Amniotic stem cell (primary cell): ENCODE data around the gene EBF4.

Experiments used
- DNase-seq: peaks from one replicate; lab custom pipeline; 2025; lab: John Stamatoyannopoulos, UW

Gene EBF4

GRCh38 chr20:2700913-2701620 lies 8.5 kb downstream of the EBF4 start:
- no peak for DNase-seq

DNA sequence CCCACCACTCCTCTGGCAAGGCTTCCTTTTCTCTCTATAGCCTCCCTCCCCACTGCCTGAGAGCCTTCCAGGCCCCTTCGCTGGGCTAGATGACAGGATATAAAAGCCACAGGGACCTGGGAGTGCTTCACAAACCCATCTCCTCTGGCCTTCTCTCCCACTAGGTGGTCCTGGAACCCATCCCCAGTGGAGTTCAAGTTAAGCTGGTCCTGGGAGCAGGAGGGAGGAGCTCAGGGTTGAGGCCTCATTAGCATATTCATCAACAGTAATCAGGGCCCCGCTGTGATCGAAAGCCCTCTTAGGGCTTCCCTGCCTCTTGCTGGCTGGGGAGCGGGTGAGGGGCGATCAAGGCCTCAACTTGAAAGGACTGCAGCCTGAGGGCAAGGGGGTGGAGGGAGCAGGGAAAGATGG lies 9.1 kb downstream of the EBF4 start:
- no peak for DNase-seq

DNA sequence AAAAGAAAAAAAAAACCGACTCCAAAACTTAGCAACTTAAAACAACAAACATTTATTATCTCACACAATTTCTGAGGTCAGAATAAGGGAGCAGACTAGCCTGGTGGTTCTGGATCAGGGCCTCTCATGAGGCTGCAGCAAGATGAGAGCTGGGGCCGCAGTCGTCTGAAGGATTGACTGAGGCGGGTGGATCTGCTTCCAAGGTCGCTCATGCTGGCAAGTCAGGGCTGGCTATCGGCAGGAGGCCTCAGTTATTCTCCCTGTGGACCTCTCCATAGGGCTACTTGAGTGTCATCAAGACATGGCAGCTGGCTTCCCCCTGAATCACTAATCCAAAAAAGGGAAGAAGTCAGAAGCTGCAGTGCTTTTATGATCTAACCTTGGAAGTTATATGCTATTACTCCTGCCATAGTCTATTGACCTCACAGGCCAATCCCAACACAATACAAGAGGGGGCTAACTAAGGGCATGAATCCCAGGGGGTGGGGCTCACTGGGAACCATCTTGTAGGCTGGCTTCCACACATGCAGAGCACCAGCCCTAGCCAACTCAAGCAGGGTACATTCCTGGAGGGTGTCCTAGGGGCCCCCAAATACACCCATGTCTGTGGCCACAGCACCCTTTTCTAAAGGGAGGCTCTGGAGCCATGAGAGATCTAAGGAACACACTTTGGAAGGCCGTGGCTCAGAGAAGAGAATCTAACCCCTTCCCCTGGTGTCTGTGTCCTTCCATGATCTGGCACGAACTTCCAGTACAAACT lies 11.3 kb downstream of the EBF4 start:
- no peak for DNase-seq

DNA sequence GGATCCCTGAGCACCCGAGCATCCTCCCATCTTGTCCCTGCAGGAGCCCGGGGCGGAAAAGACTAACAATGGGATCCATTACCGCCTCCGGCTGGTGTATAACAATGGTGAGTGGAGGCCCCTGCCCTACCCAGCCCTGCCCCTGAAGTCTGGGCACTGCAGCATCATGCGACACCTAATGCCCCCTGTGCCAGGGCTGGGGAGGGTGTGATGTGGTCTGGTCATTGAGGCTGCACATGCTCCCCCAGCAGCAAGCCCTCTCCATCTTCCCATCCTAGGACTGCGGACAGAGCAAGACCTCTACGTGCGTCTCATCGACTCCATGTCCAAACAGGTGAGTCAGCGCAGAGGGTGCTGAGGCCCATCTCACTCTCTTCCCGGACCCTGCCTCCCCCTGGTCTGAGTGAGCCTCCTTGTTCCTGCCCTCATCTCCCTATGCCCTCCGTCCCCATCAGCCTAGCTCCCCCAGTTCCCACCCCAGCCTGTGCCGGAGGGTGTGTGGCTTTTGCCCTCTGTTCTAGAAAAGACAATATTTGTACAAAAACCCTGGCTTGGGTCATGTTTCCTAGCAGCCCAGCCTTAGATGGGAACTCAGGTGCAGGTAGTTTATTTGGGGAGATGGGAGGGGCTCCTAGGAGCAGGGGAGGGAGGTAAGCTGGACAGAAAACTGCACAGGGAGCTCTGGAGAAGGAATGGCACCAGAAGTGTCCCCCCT lies 13.5 kb downstream of the EBF4 start:
- no peak for DNase-seq

GRCh38 chr20:2706688-2707352 lies 14.2 kb downstream of the EBF4 start:
- no peak for DNase-seq

DNA sequence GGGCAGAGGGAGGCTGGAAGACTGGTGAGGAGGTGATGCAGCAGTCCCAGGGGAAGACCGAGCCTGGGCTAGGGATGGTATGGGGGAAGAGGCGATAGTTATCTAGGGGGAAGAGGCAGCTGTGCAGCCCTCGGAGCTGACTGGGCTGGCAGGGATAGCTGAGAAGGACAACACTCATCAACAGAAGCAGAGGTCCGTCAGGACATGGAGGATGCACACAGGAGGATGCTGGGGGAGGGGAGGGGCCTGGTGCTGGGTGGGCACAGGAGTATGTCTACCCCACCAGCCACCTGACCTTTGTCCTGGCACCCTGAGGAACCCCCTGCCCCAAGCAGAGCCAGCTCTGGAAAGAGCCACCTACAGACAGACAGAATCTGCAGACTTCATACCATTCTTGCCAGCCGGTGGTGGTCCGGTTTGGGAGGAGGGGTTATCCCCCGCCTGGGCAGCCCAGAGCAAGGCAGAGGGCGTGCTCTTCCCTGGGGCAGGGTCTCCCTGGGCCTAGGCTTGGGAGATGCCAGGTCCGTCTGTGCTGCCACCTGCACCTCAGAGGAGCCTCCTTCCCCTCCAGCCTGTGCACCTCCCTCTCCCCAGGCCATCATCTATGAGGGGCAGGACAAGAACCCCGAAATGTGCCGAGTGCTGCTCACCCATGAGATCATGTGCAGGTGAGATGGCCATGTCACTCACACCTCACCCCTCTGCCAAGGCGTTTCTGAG lies 14.9 kb downstream of the EBF4 start:
- DNase-seq, result no peak

DNA sequence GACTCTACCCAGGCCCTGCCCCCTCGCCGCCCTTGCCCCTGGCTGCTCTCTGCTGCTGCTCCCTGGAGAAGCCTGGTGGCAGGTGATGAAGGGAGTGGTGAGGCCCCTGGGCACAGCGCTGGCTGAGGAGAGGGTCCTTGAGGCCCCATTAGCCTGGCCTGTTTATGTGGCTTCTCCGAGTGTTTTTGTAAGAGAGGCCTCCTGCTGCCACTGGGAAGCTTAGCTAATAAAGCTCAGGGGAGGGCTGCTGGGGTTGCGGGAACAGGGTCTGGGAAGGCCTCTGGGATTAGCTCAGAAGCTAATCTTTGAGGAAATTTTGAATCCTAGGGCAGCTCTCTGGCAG lies 15.5 kb downstream of the EBF4 start:
- no peak for DNase-seq

DNA sequence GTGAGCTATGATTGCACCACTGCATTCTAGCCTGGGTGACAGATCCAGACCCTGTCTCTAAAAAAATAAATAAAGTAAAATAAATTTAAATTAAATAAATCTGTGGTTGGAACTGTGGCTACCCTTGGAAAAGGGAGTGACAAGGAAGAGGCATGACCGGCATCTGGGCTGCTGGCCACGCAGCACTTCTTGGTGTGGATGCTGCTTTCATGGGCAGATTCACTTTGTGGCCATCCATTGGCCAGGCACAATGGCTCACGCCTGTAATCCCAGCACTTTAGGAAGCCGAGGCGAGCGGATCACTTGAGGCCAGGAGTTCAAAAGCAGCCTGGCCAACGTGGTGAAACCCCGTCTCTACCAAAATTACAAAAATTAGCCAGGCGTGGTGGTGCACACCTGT lies 16.1 kb downstream of the EBF4 start:
- no peak for DNase-seq

- no peak for DNase-seq
Measured at GRCh38 chr20:2709205-2709981, 16.8 kb downstream of the EBF4 start.

DNA sequence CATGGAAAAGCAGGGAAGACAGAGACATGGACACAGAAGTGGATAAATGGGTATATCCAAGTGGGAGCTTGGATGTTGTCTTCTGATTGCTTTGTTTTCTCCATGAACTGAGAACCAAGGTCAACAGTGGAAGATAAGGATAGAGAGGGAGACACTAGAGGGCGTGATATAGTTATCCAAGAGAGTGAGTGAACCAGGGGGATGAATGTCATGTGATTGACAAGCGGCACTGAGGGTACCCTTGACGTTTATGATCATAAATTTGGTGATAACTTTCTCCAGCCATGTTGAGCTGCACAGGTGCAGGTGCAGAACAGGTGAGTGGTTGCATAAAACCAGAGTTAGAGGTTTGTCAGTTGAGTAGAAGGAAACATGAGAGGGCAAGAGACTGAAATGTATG lies 20.7 kb downstream of the EBF4 start:
- DNase-seq, result no peak

GRCh38 chr20:2729251-2729713 lies 36.7 kb downstream of the EBF4 start:
- DNase-seq, result no peak

DNA sequence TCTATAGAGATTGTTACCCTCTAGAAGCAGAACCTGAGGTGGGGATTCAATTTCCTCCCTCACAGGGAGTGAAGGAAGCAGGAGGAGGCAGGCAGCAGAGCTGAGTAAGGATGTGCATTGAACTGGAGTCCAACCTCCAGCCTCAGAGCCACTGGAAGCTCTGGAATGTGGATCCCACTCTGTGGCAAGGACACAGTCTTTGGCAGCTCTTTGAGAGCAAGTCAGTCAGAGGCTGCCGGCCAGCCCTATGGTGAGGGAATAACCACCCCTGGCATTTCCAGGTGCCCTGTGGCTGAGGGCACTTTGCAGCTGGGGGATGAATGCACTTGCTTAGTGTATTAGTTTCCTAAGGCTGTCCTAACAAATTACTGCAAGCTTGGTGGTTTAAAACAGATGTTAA lies 37.2 kb downstream of the EBF4 start:
- no peak for DNase-seq

DNA sequence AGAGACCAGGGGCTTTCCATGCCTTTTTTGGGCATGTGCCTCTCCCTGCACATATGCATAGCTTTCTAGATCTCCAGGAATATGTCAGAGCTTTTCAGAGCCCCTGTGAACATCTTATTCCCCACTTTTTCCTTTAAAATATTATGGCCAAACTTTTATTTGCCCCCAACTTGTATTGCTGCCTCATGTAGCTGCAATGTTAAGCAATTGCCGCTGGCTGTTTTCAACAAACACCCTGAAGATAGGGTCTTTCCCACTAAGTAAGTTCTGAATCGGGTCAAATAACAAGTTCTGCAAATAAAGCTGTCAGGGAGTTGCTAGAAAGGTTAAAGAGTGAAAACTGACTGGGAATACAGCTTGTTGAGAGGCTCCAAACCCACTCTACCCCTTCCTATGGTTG lies 42.3 kb downstream of the EBF4 start:
- no peak for DNase-seq

- DNase-seq, result no peak
Measured at GRCh38 chr20:2736441-2736840, 43.9 kb downstream of the EBF4 start.

DNA sequence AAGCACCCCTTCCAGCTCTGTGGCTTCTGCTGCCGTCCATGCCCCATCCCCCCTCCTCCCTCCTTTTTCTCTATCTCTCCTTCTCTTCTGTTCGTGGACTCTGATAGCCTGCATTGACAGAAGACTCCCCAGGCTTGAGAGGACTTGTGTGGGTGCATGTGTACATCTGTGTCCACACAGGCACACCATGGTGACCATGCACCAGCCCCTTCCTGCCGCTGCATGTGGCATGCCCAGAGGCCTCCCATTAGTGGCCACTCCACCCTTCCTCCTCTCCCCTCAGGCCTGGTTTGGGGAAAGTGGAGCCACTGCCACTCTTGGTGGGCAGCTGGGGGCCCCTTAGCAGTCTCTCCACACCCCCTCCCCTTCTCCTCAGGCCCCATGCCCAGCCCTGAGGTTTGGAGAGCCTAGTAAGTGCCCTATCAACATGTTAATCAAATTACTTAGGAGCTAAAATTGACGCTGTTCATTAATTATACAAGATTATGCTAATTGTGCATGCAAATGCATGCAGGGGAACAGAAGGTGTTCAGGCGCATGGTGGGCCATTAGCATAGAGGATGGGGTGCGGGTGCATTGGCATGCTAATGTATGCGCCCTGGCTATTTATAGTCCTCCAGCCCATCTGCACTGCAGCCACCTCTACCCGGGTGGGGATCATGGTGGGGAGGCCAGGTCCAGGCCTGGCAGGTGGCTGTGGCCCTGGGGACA lies 45.9 kb downstream of the EBF4 start:
- DNase-seq, result no peak

DNA sequence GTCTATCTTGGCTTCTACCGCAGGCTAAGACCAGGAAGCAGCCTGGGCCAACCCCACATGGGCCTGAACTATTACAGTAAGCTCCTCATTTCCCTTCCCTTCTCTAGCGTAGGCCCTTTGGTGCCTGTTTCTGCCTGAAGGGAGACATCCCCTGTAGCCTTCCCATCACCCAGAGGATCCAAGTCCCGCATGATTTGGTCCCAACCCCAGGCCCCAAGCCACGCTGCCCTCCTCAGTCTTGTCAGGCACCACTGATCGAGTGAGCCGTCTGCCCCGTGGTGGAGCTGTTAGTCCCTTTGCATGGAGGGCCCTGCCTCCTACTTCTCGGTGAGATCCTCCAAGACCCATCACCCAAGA lies 46.4 kb downstream of the EBF4 start:
- no peak for DNase-seq

- DNase-seq, result no peak
Measured at GRCh38 chr20:2740702-2741101, 48.1 kb downstream of the EBF4 start.

DNA sequence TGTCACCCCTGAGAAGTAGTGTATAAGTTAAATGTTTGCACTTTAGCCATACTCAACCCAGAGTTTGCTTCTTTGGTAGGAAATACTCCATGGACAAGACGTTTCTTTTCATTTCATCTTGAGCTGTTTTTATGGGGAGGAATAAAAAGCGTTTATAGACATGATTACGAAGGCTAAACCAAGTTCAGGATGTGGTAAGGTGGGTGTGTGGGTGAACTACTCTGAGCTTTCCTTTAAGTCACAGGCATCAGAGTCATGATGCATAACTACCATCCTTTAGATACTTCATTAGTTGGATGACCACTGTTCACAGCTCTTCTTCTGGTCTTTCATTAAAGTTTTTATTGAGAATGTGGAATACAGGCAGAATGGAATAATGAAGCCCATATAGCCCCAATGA lies 48.9 kb downstream of the EBF4 start:
- no peak for DNase-seq

DNA sequence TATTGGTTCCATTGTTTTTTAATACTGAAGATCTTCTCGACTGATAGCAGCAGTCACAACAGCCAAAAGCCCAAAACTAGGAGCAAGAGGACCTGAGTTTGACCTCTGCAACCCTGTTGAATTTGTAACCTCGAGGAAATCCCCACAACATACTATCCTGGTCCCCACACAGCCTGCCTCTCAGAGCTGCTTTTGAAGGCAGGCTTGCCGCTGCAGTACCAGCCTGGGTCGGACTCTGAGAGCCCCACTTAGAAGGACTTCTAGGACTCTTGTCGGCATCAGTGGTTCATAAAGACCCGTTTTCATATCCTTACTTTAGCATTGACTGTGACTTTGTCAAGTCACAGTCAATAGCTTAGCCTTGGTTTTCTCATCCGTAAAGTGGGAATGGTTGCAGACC lies 49.3 kb downstream of the EBF4 start:
- DNase-seq, result no peak

- DNase-seq, result no peak
Measured at GRCh38 chr20:2742431-2742830, 49.9 kb downstream of the EBF4 start.
